H7 (cell line): ENCODE data around the gene LRRC46. TPM values are rescaled to one million over a fixed set of nuclear protein-coding genes. Genes with fewer than 3 reads are reported as not detected.

Experiments
- DNase-seq: peaks from one replicate; pipeline ENCODE4 v3.0.0; 2012
- H3K27me3 ChIP-seq: 2 replicates; pipeline ENCODE4 v1.6.0; 2011; ENCODE audit warnings: mild to moderate bottlenecking, low read length; ENCODE audit not compliant: control insufficient read depth, insufficient read depth
- H3K36me3 ChIP-seq: replicated peaks from 2 replicates; pipeline ENCODE4 v1.5.1; 2011; ENCODE audit warnings: low read length; ENCODE audit not compliant: control insufficient read depth, insufficient read depth
- H3K4me3 ChIP-seq: 2 replicates; pipeline ENCODE4 v1.5.1; 2011; ENCODE audit warnings: low read depth, mild to moderate bottlenecking, control low read depth, low read length, moderate library complexity; ENCODE audit not compliant: insufficient read depth
- total RNA-seq: library from RNA; depleted of rRNA; stranded (reverse); fragments of >200 nt; shearing (Covaris generic); gene quantifications from 2 replicates; pipeline ENCODE4 v1.2.3, GENCODE V29; 2014

Gene LRRC46
- total RNA-seq, 1 experiment from 2014 or later: 0.21 TPM

DNA sequence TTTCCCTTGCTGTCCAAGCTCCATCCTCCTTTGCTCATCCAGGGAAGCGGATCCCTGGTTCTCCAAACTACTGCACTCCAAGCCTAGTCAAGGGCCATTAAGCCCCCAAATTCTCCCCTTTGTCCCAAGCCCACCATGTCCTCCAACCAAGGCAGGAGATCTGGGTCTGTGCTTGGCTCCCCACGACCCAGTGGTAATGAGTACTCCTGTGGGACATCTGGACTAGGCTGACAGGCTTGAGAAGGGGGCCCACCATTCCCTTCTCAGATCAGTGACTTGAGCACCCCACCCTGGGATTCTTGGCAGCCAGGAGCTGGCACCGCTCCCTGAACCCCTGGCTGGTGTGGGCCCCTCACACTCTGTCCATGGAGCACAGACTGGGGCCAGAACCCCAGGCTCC lies 27.0 kb upstream of the LRRC46 start:
- no peaks in the 10 kb centered on the region for H3K36me3 ChIP-seq
- no peak for DNase-seq
- no peaks in the 10 kb centered on the region; the same call in 1 of the 2 replicates for H3K27me3 ChIP-seq
- no peak overlapping the region for H3K4me3 ChIP-seq

DNA sequence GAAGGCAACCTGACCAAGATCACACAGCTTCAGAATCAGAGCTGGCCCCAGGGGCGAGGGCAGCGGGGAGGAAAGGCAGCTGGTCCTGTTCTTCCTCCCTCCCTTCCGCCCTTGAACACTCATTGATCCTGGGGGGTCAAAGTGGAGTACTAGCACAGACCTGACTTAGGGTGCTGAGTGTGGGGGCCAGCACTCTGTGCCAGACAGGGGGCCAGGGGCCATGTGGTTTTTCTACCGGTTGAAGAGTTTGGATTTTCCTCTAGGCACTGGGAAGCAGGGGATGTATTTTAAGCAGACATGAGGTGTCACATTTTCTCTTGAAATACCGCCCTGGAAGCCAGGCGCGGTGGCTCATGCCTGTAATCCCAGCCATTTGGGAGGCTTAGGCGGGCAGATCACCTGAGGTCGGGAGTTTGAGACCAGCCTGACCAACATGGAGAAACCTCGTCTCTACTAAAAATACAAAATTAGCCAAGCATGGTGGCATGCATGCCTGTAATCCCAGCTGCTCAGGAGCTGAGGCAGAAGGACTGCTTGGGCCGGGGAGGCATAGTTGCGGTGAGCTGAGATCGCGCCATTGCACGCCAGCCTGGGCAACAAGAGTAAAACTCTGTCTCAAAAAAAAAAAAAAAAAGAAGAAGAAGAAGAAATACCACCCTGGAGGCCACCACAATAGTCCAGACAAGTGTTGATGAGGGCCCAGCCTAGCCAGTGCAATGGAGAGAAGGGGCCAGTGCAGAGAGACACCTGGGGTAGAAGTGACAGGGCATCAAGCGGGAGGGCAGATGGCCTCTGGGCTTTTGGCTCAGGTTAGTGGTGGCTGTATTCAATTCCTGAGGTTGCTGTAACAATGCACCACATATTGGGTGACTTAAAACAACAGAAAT lies 25.2 kb upstream of the LRRC46 start:
- Histone ChIP-seq H3K4me3 (no peak overlapping the region), H3K36me3 (no peaks in the 10 kb centered on the region), H3K27me3 (no peaks in the 10 kb centered on the region)
- no peak for DNase-seq

- DNase-seq: no peak
- H3K4me3 ChIP-seq: no peak overlapping the region
- H3K27me3 ChIP-seq: no peaks in the 10 kb centered on the region
- H3K36me3 ChIP-seq: no peaks in the 10 kb centered on the region
These were observed 24.6 kb upstream of the LRRC46 start for GRCh38 chr17:47806913-47807255.

DNA sequence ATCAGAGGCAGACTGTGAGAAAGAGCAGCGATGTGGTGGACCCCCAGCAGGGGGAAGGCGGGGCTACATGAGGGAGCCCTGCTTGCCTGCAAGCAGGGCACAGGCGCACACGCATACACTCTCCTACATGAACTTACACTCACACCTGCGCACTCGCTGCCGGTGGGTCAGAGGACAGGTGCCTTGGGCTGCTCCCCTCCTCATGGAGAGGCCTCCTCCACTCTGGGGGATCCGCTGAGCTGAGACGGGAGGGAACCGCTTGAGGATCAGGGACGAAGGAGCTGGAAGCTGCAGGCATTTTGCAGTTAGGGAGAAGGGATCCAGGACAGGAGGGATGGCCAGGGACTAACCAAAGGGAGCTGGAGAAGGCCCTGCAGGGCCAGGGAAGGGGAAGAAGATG lies 24.0 kb upstream of the LRRC46 start:
- Histone ChIP-seq H3K36me3 (no peaks in the 10 kb centered on the region), H3K4me3 (no peak overlapping the region), H3K27me3 (no peaks in the 10 kb centered on the region)
- DNase-seq: peak; percentile 39

DNA sequence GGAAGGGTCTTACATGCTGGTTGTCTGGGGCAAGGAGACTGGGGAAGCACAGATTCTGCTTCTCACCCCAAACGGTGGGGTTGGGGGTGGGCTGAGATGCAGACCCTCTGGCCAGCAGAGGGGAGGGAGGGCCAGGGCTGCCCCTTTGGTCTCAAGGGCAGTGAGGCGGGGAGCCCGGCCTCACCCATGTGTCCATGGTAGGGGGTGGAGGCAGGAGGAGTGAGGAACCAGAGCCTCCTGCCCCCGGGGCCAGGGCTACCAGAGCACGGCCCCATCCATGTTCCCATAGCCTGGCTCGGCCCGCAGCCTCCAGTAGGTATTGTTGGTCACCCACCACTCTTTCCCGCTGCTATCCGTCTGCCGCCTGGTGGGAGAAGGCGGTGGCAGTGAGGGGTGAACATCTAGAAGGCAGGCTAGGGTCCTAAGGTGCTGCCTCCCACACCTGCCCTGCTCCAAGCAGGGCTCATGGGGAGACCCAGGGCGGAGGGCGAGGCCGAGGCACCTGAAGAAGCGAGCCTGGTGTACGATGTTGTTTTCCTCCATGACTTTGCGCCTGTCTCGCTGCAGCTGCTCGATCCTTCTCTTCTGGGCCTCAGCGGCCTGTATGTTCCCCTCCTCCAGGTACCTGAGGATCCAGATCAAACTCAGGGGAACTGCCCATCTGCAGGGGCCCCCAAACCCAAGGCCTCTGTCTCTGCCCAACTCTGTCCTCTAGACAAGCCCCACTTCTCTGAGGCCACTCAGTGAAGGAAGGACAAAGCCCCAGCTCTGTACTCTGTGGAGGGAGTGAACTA lies 23.2 kb upstream of the LRRC46 start:
- no peak overlapping the region for H3K4me3 ChIP-seq
- peak; percentile 41 for DNase-seq

DNA sequence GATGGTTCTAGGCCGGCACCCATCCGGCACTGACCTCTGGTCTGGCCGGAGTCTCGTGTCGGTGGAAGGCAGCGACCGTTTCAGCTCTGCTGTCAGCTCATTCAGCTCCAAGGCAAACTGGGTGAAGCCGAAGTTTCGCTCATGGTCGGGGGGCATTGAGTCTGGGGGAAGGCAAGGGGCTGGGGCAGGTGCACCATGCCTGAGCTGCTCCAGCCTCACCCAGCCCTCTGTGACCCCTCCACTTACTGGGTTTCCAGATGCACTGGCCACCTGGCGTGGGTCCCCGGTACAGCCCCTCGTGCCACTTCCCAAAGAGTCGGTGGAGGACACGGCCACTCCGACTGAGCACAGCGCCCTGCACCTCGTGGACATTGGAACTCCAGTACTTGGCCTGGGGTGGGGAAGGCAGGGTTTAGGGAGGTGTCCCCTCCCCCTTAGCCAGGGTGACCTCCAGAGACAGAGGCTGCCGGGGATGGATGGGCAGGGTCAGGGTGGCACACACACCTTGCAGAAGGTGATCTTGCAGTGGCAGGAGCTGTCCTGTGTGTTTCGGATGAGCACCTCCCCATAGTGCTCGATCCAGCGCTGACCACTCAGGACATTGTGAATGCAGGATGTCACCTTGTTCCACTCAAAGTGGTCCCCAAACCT lies 22.5 kb upstream of the LRRC46 start:
- H3K27me3 ChIP-seq: no peaks in the 10 kb centered on the region
- DNase-seq: no peak
- H3K36me3 ChIP-seq: no peaks in the 10 kb centered on the region
- no peak overlapping the region for H3K4me3 ChIP-seq

More for the DNA sequence above, 23.2 kb upstream of the LRRC46 start:
- H3K27me3 ChIP-seq: no peaks in the 10 kb centered on the region
- no peaks in the 10 kb centered on the region for H3K36me3 ChIP-seq

GRCh38 chr17:47810200-47810821 lies 21.2 kb upstream of the LRRC46 start:
- H3K4me3 ChIP-seq: no peak overlapping the region
- peaks cover 1% of the 10 kb centered on the region for H3K36me3 ChIP-seq
- no peaks in the 10 kb centered on the region for H3K27me3 ChIP-seq
- DNase-seq: peak; percentile 84

- DNase-seq: peak; percentile 17
- H3K4me3 ChIP-seq: no peak overlapping the region
- no peaks in the 10 kb centered on the region for H3K27me3 ChIP-seq
- peaks cover 2% of the 10 kb centered on the region for H3K36me3 ChIP-seq
These were observed 20.4 kb upstream of the LRRC46 start for GRCh38 chr17:47810901-47811635.

DNA sequence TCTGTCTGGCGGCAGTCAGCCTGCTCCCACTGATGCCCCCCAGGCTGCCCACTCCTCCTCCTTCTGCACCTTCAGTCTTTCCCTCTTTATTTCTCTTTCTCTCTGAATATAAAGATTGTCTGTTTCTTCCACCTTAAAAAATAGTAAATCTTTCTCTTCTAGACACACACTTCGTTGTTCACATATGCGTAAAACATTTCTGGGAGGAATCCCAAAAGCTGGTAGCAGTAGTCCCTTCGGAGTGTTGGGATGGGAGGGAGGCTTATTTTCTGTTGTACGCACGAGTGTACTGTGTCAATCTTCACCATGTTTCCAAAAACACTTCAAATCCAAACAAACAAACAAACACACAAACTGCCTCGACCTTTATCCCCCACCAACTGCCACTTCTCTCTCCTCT lies 19.8 kb upstream of the LRRC46 start:
- peak; percentile 9 for DNase-seq
- H3K36me3 ChIP-seq: peaks cover 2% of the 10 kb centered on the region
- H3K4me3 ChIP-seq: no peak overlapping the region
- no peaks in the 10 kb centered on the region for H3K27me3 ChIP-seq

DNA sequence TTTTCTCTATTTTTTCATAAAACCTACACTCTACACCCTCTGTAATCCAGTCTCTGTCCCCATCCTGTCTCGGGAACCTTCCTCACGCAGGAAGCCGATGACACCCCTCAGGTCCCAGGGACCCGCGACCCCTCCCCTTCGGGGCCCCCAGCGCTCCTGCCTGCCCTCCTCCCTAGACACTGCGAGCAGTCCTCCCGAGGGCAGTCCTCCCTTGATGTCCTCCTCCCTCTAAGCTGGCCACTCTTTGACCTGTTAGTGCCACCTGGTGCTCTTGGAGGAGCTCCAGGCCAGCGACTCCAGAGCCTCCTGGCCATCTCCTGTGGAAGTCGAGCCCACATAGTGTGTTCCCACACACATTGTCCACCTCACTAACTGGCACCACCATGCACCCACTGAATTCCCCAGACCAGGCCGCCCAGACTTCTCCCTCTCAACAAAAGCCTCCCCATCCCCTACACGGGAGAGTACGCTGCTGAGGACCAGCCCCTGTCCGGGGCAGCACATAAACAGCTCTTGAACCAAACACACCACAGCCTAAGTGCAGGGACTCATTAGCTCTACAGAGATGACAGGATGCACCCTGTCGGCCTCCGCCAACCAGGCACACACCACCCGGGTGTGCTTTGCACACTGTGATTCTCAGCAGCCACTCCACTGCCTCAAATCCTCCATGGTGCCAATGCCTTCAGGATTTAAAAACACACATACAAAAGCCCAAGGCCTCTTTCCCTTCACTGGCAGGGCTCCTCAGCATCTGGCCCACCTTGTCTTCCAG lies 19.1 kb upstream of the LRRC46 start:
- Histone ChIP-seq H3K27me3 (no peaks in the 10 kb centered on the region), H3K36me3 (peaks cover 2% of the 10 kb centered on the region), H3K4me3 (no peak overlapping the region)
- peak; percentile 41 for DNase-seq

DNA sequence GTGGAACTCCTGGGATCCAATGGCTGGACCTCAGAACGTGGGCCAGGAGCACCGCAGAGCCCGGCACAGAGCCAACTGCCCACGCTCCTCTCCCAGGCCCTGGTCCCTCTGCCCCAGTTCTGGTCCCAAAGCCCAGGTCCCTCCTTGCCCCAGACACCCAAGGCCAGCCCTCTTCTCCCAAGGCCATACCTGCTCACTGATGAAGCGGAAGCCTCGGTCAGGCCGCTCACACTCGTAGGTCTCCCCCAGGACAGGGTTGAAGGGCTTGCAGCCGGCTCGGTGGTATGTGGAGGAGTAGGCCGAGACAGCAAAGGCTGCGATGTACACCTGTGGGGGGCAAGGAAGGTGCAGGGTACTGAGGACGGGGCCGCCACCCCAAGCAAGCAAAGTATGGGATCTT lies 18.4 kb upstream of the LRRC46 start:
- Histone ChIP-seq H3K27me3 (no peaks in the 10 kb centered on the region), H3K4me3 (no peak overlapping the region), H3K36me3 (peaks cover 2% of the 10 kb centered on the region)
- DNase-seq: peak; percentile 25

DNA sequence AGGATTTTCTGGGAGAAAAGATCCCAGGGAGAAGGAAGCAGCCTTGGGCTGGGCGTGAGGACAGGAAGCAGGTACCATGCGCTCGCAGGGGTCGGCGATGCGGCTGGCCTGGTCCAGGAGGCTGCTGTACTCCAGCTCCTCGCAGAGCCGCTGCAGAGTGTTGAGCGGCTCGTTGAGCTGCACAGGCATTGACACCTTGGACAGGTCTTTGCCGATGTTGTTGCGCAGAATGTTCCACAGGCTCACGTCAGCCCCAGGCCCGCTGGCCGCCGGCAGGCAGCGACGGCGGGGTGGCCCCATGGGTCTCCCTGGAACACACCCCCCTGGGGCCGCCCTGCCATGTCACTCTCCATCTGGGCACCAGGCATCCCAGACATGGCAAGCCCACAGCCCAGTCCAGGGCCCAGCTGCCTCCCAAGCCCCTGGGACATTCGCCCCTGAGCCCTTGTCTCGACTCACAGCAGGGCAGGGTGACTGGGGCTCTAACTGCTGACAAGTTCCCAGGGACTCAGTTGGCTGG lies 17.9 kb upstream of the LRRC46 start:
- no peak for DNase-seq

More for the DNA sequence above, 17.9 kb upstream of the LRRC46 start:
- Histone ChIP-seq H3K27me3 (no peaks in the 10 kb centered on the region), H3K36me3 (peaks cover 2% of the 10 kb centered on the region), H3K4me3 (no peak overlapping the region)
